Gastroesophageal sphincter (tissue), 4 donors: Measurements from ENCODE around the gene SPSB3. TPM values are rescaled to one million over a fixed set of nuclear protein-coding genes. Genes with fewer than 3 reads are reported as not detected.

ENCODE experiments used
- ATAC-seq: fragments of 150-250 bp; one replicate; pipeline ENCODE4 v1.9.1; 2016; ENCODE audit warnings: mild to moderate bottlenecking, moderate library complexity
- H3K27ac ChIP-seq, 4 donors: fragments of 200-600 bp; sonication (generic) in 3 of 4; 1 replicate in 3 of 4; 2 replicates in 1 of 4; pipeline ENCODE4 v1.5.1; 2016 to 2019
- H3K27me3 ChIP-seq: fragments of 200-600 bp; sonication (generic); one replicate; pipeline ENCODE4 v1.5.1; 2019
- H3K36me3 ChIP-seq, 2 donors: fragments of 200-600 bp; sonication (generic); one replicate each; pipeline ENCODE4 v1.5.1; 2019; ENCODE audit warnings: control low read depth in 1 of 2
- H3K4me1 ChIP-seq, 3 donors: fragments of 200-600 bp; sonication (generic); 1 replicate in 2 of 3; 2 replicates in 1 of 3; pipeline ENCODE4 v1.5.1; 2016 to 2019; ENCODE audit warnings: control low read depth in 2 of 3
- H3K4me3 ChIP-seq, 2 donors: fragments of 200-600 bp; sonication (generic); one replicate each; pipeline ENCODE4 v1.5.1; 2019; ENCODE audit warnings: mild to moderate bottlenecking in 1 of 2, moderate library complexity in 1 of 2
- H3K9me3 ChIP-seq, 3 donors: fragments of 200-600 bp; sonication (generic); one replicate each; pipeline ENCODE4 v1.5.1; 2017 to 2019; ENCODE audit warnings: control low read depth in 2 of 3
- CTCF ChIP-seq, 4 experiments: fragments of 200-600 bp in 2 of 4; fragments of 450-650 bp in 2 of 4; sonication (generic) in 1 of 4; IDR thresholded peaks; one replicate each; pipeline ENCODE4 v1.5.1; 2017 to 2019; ENCODE audit warnings: antibody characterized with exemption in 4 of 4, mild to moderate bottlenecking in 2 of 4, moderate library complexity in 2 of 4
- EP300 ChIP-seq: sonication (generic); formaldehyde crosslinking; IDR thresholded peaks from one replicate; pipeline ENCODE4 v1.6.1; 2017; ENCODE audit warnings: antibody characterized with exemption, mild to moderate bottlenecking
- POLR2A ChIP-seq, 2 donors: fragments of 450-650 bp; IDR thresholded peaks; one replicate each; pipeline ENCODE4 v1.6.1; 2017; ENCODE audit warnings: antibody characterized with exemption in 2 of 2, mild to moderate bottlenecking in 2 of 2, moderate library complexity in 1 of 2
- POLR2AphosphoS5 ChIP-seq: sonication (generic); formaldehyde crosslinking; IDR thresholded peaks from one replicate; pipeline ENCODE4 v1.6.1; 2017; ENCODE audit warnings: antibody characterized with exemption
- WGBS, 2 donors: methylation state at CpG; one replicate each; pipeline ENCODE4 v1.1.5; 2018; ENCODE audit warnings: low coverage in 1 of 2; 5-methylcytosine and 5-hydroxymethylcytosine counted together
- total RNA-seq, 4 donors: library from RNA; depleted of rRNA; stranded (reverse); fragments of >200 nt; gene quantifications; one replicate each; pipeline ENCODE4 v1.1.0, GENCODE V29; 2016

The SPSB3 gene
- total RNA-seq, 4 donors from 2014 or later = 52.4 to 81.1 (median 75.4) TPM

DNA sequence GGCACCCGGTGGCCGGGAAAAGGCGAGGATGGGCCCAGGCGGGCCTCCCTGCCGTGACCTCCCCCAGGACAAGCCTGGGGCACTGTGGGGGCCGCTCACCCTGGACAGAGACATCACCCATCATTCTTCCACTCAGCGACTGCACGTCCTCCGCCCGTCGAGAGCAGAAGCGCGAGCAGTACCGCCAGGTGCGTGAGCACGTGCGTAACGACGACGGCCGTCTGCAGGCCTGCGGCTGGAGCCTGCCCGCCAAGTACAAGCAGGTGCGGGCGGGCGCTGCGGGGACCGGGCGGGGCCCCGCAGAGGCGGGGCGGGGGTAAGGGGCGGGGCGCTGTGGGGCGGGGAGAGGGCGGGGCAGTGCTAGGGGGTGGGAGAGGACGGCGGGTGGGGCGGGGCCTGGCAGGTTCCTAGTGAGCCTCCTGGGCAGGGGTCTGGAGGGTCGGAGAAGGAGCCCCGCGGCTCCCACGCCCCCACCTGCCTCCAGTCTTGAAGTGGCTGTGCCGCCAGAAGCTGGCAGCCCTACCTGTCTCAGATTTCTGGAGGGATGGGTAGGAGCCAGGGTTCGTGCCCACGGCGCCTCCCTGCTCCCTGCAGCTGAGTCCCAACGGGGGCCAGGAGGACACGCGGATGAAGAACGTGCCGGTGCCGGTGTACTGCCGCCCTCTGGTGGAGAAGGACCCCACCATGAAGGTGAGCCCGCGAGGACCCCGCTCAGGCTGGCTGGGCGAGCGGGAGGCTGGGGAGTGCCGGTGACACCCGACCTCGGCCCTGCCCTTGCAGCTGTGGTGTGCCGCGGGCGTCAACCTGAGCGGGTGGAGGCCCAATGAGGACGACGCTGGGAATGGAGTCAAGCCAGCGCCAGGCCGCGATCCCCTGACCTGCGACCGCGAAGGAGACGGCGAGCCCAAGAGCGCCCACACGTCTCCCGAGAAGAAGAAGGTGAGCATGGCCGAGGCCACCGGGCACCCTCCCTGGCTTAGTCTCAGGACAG lies 18.6 kb downstream of the SPSB3 start:
- Histone ChIP-seq H3K36me3 (peaks cover 0 to 100% of the 10 kb centered on the region in 2 donors), H3K9me3 (no peaks in the 10 kb centered on the region), H3K4me3 (no peak overlapping the region), H3K27ac (peak overlapping the region in 2 of 4 donors; percentile 19 to 33), H3K4me1 (peaks cover 0 to 14% (median 0%) of the 10 kb centered on the region in 3 donors), H3K27me3 (no peaks in the 10 kb centered on the region)
- peak; percentile 12 for ATAC-seq
- TF ChIP-seq CTCF (IDR thresholded peaks at IDR 0.05) = peak in 3 of 4 experiments; percentile 30 to 42 (median 41)
- no peak for TF ChIP-seq POLR2AphosphoS5
- 40 to 68% methylated on average over 2 to 20 of the region's 81 CpGs for WGBS, 2 donors

GRCh38 chr16:1762879-1763520 lies 19.4 kb downstream of the SPSB3 start:
- TF ChIP-seq EP300 (no peak), POLR2AphosphoS5 (no peak), CTCF (IDR thresholded peaks at IDR 0.05) (no peak), POLR2A (IDR thresholded peaks at IDR 0.05) (no peak)
- Histone ChIP-seq H3K4me1 (peaks cover 0 to 12% (median 0%) of the 10 kb centered on the region in 3 donors), H3K36me3 (peaks cover 0 to 100% of the 10 kb centered on the region in 2 donors), H3K27me3 (no peaks in the 10 kb centered on the region), H3K4me3 (no peak overlapping the region), H3K27ac (peak overlapping the region in 1 of 4 donors; percentile 33), H3K9me3 (no peaks in the 10 kb centered on the region)
- no peak for ATAC-seq
- 47% methylated on average over 3 of the region's 24 CpGs; no CpG with 5 or more reads in 1 of the 2 donors for WGBS, 2 donors

- TF ChIP-seq POLR2A (IDR thresholded peaks at IDR 0.05) (no peak), CTCF (IDR thresholded peaks at IDR 0.05) (no peak), POLR2AphosphoS5 (no peak), EP300 (no peak)
- H3K27ac ChIP-seq = no peak overlapping the region
- no peak for ATAC-seq
- 92 to 100% methylated on average over 1 to 5 of the region's 30 CpGs for WGBS, 2 donors
- peaks cover 0 to 100% of the 10 kb centered on the region in 2 donors for H3K36me3 ChIP-seq
- no peak overlapping the region for H3K4me3 ChIP-seq
- H3K9me3 ChIP-seq = no peaks in the 10 kb centered on the region
- peaks cover 0 to 12% (median 0%) of the 10 kb centered on the region in 3 donors for H3K4me1 ChIP-seq
- no peaks in the 10 kb centered on the region for H3K27me3 ChIP-seq
Observed at GRCh38 chr16:1762196-1762878, 20.0 kb downstream of the SPSB3 start.

DNA sequence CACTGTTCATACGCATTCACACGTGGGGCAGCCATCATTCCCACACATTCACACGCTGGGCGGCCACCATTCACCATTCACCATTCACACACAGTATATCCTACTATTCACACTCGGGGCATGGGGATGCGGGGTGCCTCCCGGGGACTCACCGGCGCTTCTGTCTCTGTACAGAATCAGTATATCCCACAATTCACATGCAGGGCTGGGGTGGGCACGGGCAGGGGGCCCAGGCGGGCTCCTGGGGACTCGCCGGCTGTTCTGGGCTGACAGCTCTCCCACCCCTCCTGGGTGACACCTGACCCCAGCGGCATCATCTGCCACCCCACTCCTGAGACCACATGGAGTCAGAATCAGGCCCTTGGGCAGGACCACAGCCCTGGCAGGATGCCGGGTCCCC lies 20.6 kb downstream of the SPSB3 start:
- TF ChIP-seq EP300 (no peak), POLR2AphosphoS5 (no peak), CTCF (IDR thresholded peaks at IDR 0.05) (no peak)
- Histone ChIP-seq H3K27ac (no peak overlapping the region), H3K4me3 (no peak overlapping the region), H3K4me1 (peaks cover 0 to 12% (median 0%) of the 10 kb centered on the region in 3 donors), H3K36me3 (peaks cover 0 to 100% of the 10 kb centered on the region in 2 donors), H3K9me3 (no peaks in the 10 kb centered on the region), H3K27me3 (no peaks in the 10 kb centered on the region)
- 76 to 100% methylated on average over 2 to 3 of the region's 15 CpGs for WGBS, 2 donors
- no peak for ATAC-seq
